ENCODE data around the gene MAD1L1. TPM values are rescaled to one million over a fixed set of nuclear protein-coding genes. Genes with fewer than 3 reads are reported as not detected.

The MAD1L1 gene
- total and polyA plus RNA-seq, 3 donors from 2014 or later = 63.1 to 149 (median 94.6) TPM

- Histone ChIP-seq H3K27ac (no peak overlapping the region), H3K36me3 (ENCODE audit: low read depth, missing control alignments) (no peaks in the 10 kb centered on the region), H3K9me3 (no peaks in the 10 kb centered on the region), H3K27me3 (no peaks in the 10 kb centered on the region), H3K4me3 (no peak overlapping the region), H3K4me1 (no peaks in the 10 kb centered on the region)
- 93 to 96% methylated on average over 8 to 13 of the region's 13 CpGs for WGBS, 2 donors
- DNase-seq = no peak
- intact Hi-C loops (cut with DNase I; ENCODE audit: low total_unique reads) = no loop called here
- no peak for TF ChIP-seq POLR2A (IDR thresholded peaks at IDR 0.05)
- TF ChIP-seq, protein P1, sequence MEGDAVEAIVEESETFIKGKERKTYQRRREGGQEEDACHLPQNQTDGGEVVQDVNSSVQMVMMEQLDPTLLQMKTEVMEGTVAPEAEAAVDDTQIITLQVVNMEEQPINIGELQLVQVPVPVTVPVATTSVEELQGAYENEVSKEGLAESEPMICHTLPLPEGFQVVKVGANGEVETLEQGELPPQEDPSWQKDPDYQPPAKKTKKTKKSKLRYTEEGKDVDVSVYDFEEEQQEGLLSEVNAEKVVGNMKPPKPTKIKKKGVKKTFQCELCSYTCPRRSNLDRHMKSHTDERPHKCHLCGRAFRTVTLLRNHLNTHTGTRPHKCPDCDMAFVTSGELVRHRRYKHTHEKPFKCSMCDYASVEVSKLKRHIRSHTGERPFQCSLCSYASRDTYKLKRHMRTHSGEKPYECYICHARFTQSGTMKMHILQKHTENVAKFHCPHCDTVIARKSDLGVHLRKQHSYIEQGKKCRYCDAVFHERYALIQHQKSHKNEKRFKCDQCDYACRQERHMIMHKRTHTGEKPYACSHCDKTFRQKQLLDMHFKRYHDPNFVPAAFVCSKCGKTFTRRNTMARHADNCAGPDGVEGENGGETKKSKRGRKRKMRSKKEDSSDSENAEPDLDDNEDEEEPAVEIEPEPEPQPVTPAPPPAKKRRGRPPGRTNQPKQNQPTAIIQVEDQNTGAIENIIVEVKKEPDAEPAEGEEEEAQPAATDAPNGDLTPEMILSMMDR (IDR thresholded peaks at IDR 0.05) = no peak
Observed at GRCh38 chr7:2053395-2053794, 179.3 kb downstream of the MAD1L1 start.

DNA sequence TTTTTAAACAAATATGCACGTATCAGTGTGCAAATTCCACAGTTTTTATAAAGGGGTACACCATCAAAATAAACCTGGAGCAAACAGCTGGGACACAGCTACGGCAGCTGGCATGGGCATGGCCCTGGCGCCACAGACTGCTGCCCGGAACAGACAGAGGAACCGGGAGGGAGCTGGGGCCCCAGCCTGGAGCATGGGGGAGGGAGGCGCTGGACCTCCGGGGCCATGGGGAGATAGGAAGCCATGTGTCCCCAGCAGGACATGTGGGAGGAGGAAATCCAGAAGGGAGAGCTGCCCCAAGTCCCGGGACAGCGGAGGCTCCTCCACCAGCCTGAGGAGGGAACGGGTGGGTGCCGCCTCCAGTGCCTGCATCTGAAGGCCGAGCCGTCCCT lies 180.1 kb downstream of the MAD1L1 start:
- WGBS, 2 donors = 67 to 90% methylated on average over 9 to 13 of the region's 13 CpGs
- Histone ChIP-seq H3K36me3 (ENCODE audit: low read depth, missing control alignments) (no peaks in the 10 kb centered on the region), H3K27ac (no peak overlapping the region), H3K9me3 (no peaks in the 10 kb centered on the region), H3K4me1 (no peaks in the 10 kb centered on the region), H3K4me3 (no peak overlapping the region), H3K27me3 (no peaks in the 10 kb centered on the region)
- no peak for DNase-seq
- TF ChIP-seq, protein P1 (IDR thresholded peaks at IDR 0.05) = no peak
- no peak for TF ChIP-seq POLR2A (IDR thresholded peaks at IDR 0.05)
- intact Hi-C loops (cut with DNase I; ENCODE audit: low total_unique reads) = no loop called here

GRCh38 chr7:2051707-2052656 lies 180.8 kb downstream of the MAD1L1 start:
- no peaks in the 10 kb centered on the region for H3K4me1 ChIP-seq
- no peaks in the 10 kb centered on the region for H3K27me3 ChIP-seq
- DNase-seq = no peak
- H3K27ac ChIP-seq = no peak overlapping the region
- TF ChIP-seq, protein P1 (IDR thresholded peaks at IDR 0.05) = no peak
- TF ChIP-seq POLR2A (IDR thresholded peaks at IDR 0.05) = no peak
- 93 to 95% methylated on average over 20 to 30 of the region's 30 CpGs for WGBS, 2 donors
- intact Hi-C loops (cut with DNase I; ENCODE audit: low total_unique reads) = no loop called here
- no peaks in the 10 kb centered on the region for H3K9me3 ChIP-seq
- no peaks in the 10 kb centered on the region for H3K36me3 ChIP-seq (ENCODE audit: low read depth, missing control alignments)
- no peak overlapping the region for H3K4me3 ChIP-seq

DNA sequence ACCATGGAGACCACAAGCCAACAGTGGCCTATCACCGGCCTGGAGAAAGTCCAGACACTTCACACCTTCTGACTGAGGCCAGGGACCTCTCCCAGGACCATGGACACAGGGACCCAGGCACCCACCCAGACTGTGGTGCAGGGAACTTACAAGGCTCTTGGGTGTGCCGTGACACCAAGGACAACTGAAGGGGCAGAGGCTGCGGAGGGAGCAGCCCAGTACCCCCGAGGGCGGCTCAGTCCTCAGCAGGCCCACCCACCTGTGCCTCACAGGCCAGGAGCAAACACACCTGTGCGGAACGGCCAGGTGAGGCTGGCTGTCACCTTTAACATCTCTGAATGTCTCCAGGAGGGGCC lies 182.3 kb downstream of the MAD1L1 start:
- intact Hi-C loops (cut with DNase I; ENCODE audit: low total_unique reads) = no loop called here
- DNase-seq = no peak
- TF ChIP-seq, protein P1 (IDR thresholded peaks at IDR 0.05) = no peak
- no peak for TF ChIP-seq POLR2A (IDR thresholded peaks at IDR 0.05)
- H3K27me3 ChIP-seq = no peaks in the 10 kb centered on the region
- H3K27ac ChIP-seq = no peak overlapping the region
- 90% methylated on average over 7 of the region's 7 CpGs; no CpG with 5 or more reads in 1 of the 2 donors for WGBS, 2 donors
- H3K4me3 ChIP-seq = no peak overlapping the region
- no peaks in the 10 kb centered on the region for H3K36me3 ChIP-seq (ENCODE audit: low read depth, missing control alignments)
- H3K9me3 ChIP-seq = no peaks in the 10 kb centered on the region
- H3K4me1 ChIP-seq = no peaks in the 10 kb centered on the region
